KMS-11 (cell line): ENCODE data around the gene ZNF618.

Source experiments
- H2AFZ ChIP-seq: fragments of 200-600 bp; sonication (generic); 2 replicates; pipeline ENCODE4 v1.6.1; 2016; ENCODE audit warnings: antibody characterized with exemption, mixed run types, low read depth
- H3K27ac ChIP-seq: fragments of 200-600 bp; sonication (generic); 2 replicates; pipeline ENCODE4 v1.6.1; 2016; ENCODE audit warnings: mild to moderate bottlenecking, mixed run types
- H3K27me3 ChIP-seq: fragments of 200-600 bp; sonication (generic); 2 replicates; pipeline ENCODE4 v1.6.1; 2017; ENCODE audit warnings: mild to moderate bottlenecking, low read depth, mixed run types, moderate library complexity; ENCODE audit not compliant: insufficient read depth
- H3K36me3 ChIP-seq: fragments of 200-600 bp; sonication (generic); 2 replicates; pipeline ENCODE4 v1.6.1; 2017; ENCODE audit warnings: mild to moderate bottlenecking, mixed run types; ENCODE audit not compliant: insufficient read depth
- H3K4me1 ChIP-seq: fragments of 200-600 bp; sonication (generic); 2 replicates; pipeline ENCODE4 v1.6.1; 2016; ENCODE audit warnings: mild to moderate bottlenecking, low read depth, mixed run types; ENCODE audit not compliant: poor library complexity, severe bottlenecking
- H3K4me2 ChIP-seq: fragments of 200-600 bp; sonication (generic); 2 replicates; pipeline ENCODE4 v1.7.0; 2016; ENCODE audit warnings: mild to moderate bottlenecking, mixed run types
- H3K4me3 ChIP-seq: fragments of 200-600 bp; sonication (generic); IDR thresholded peaks from 2 replicates; pipeline ENCODE4 v1.6.1; 2017; ENCODE audit warnings: low read depth, low read length, mixed read lengths; ENCODE audit not compliant: insufficient read depth
- H3K79me2 ChIP-seq: fragments of 200-600 bp; sonication (generic); 2 replicates; pipeline ENCODE4 v1.6.1; 2016; ENCODE audit warnings: low read depth, mixed run types; ENCODE audit not compliant: insufficient read depth
- H3K9ac ChIP-seq: fragments of 200-600 bp; sonication (generic); 2 replicates; pipeline ENCODE4 v1.6.1; 2016; ENCODE audit warnings: mild to moderate bottlenecking, mixed run types
- H4K20me1 ChIP-seq: fragments of 200-600 bp; sonication (generic); 2 replicates; pipeline ENCODE4 v1.6.1; 2016; ENCODE audit warnings: mild to moderate bottlenecking, mixed run types; ENCODE audit not compliant: insufficient read depth
- TF ChIP-seq, protein P1 (sequence below): fragments of 200-600 bp; sonication (generic); conservative IDR thresholded peaks from 2 replicates; pipeline ENCODE4 v1.6.1; 2017; ENCODE audit warnings: low read depth, mild to moderate bottlenecking, antibody characterized with exemption, low read length, moderate library complexity, mixed read lengths

The ZNF618 gene

DNA sequence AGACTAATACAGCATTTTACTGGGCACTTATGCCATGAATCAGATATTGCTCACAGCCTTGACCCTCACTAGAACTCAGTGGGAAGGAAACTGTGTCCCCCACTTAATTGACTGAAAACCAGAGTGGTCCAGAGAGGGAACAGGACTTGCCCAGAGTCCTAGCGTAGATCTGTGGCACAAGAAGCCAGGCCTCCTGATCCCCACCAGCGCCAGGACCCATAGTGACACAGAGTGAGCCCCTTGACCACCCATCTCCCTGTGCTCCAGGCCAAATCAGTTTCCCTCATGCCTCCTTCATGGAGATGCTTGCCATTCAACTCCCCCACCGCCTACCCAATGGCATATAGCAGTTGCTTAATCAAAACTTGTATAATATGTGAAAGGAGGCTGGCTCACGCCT lies 214.7 kb downstream of the ZNF618 start:
- no peak overlapping the region for H3K4me3 ChIP-seq
- no peak overlapping the region for H2AFZ ChIP-seq
- no peaks in the 10 kb centered on the region for H3K27me3 ChIP-seq
- H3K4me2 ChIP-seq: no peak overlapping the region
- no peaks in the 10 kb centered on the region for H3K36me3 ChIP-seq
- no peaks in the 10 kb centered on the region for H4K20me1 ChIP-seq
- H3K27ac ChIP-seq: no peak overlapping the region
- H3K9ac ChIP-seq: no peak overlapping the region
- no peaks in the 10 kb centered on the region for H3K4me1 ChIP-seq
- TF ChIP-seq, protein P1, sequence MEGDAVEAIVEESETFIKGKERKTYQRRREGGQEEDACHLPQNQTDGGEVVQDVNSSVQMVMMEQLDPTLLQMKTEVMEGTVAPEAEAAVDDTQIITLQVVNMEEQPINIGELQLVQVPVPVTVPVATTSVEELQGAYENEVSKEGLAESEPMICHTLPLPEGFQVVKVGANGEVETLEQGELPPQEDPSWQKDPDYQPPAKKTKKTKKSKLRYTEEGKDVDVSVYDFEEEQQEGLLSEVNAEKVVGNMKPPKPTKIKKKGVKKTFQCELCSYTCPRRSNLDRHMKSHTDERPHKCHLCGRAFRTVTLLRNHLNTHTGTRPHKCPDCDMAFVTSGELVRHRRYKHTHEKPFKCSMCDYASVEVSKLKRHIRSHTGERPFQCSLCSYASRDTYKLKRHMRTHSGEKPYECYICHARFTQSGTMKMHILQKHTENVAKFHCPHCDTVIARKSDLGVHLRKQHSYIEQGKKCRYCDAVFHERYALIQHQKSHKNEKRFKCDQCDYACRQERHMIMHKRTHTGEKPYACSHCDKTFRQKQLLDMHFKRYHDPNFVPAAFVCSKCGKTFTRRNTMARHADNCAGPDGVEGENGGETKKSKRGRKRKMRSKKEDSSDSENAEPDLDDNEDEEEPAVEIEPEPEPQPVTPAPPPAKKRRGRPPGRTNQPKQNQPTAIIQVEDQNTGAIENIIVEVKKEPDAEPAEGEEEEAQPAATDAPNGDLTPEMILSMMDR: no peak
- H3K79me2 ChIP-seq: no peaks in the 10 kb centered on the region

DNA sequence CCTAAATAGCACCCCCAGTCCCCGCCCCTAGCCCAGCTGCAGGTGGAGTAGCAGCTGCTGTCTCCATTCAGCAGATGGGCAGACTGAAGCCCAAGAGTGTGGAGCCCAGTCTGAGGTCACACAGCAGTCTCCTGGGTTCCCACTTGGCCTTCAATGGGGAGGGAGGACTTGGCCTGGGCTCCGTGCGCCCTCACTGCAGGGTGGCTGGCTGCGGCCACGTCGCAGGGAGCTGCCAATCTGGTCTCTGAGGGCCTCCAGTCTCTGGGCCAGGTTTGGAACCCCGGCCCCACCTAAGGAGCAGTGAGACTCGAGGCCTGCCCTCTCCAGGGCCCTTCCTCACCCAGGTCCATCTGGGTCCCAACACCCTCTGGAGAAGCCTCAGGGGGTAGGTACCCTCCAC lies 215.6 kb downstream of the ZNF618 start:
- no peaks in the 10 kb centered on the region for H3K4me1 ChIP-seq
- no peak overlapping the region for H3K9ac ChIP-seq
- no peak overlapping the region for H3K4me2 ChIP-seq
- H3K79me2 ChIP-seq: no peaks in the 10 kb centered on the region
- H4K20me1 ChIP-seq: no peaks in the 10 kb centered on the region
- H3K27me3 ChIP-seq: no peaks in the 10 kb centered on the region
- no peak overlapping the region for H2AFZ ChIP-seq
- no peak overlapping the region for H3K4me3 ChIP-seq
- no peaks in the 10 kb centered on the region for H3K36me3 ChIP-seq
- no peak overlapping the region for H3K27ac ChIP-seq
- TF ChIP-seq, protein P1: no peak

GRCh38 chr9:114092336-114092735 lies 216.2 kb downstream of the ZNF618 start:
- Histone ChIP-seq H3K79me2 (no peaks in the 10 kb centered on the region), H4K20me1 (no peaks in the 10 kb centered on the region), H3K27me3 (no peaks in the 10 kb centered on the region), H3K4me3 (no peak overlapping the region), H3K36me3 (no peaks in the 10 kb centered on the region), H2AFZ (no peak overlapping the region), H3K27ac (no peak overlapping the region), H3K4me2 (no peak overlapping the region), H3K4me1 (no peaks in the 10 kb centered on the region), H3K9ac (no peak overlapping the region)
- TF ChIP-seq, protein P1: no peak

GRCh38 chr9:114093031-114093471 lies 216.9 kb downstream of the ZNF618 start:
- Histone ChIP-seq H3K36me3 (no peaks in the 10 kb centered on the region), H3K4me1 (no peaks in the 10 kb centered on the region), H3K4me3 (no peak overlapping the region), H4K20me1 (no peaks in the 10 kb centered on the region), H3K27me3 (no peaks in the 10 kb centered on the region), H3K9ac (no peak overlapping the region), H2AFZ (no peak overlapping the region), H3K27ac (no peak overlapping the region), H3K4me2 (no peak overlapping the region), H3K79me2 (no peaks in the 10 kb centered on the region)
- TF ChIP-seq, protein P1: no peak
